Effector CD8-positive, alpha-beta T cell (primary cell): ENCODE data around the gene OMP.

Experiments used
- DNase-seq: peaks from one replicate; lab custom pipeline; 2025; lab: John Stamatoyannopoulos, UW

Gene OMP

GRCh38 chr11:77069336-77069968 lies 33.2 kb upstream of the OMP start:
- no peak for DNase-seq

- DNase-seq: no peak
Observed at GRCh38 chr11:77069969-77070582, 32.6 kb upstream of the OMP start.

- no peak for DNase-seq
Observed at GRCh38 chr11:77071077-77071476, 31.6 kb upstream of the OMP start.

- DNase-seq: no peak
Observed at GRCh38 chr11:77071671-77072605, 30.7 kb upstream of the OMP start.

- no peak for DNase-seq
Observed at GRCh38 chr11:77072851-77073327, 29.8 kb upstream of the OMP start.

GRCh38 chr11:77073328-77074001 lies 29.2 kb upstream of the OMP start:
- no peak for DNase-seq

GRCh38 chr11:77074205-77074604 lies 28.4 kb upstream of the OMP start:
- no peak for DNase-seq

GRCh38 chr11:77074626-77075221 lies 27.9 kb upstream of the OMP start:
- no peak for DNase-seq

GRCh38 chr11:77075425-77075905 lies 27.2 kb upstream of the OMP start:
- no peak for DNase-seq

GRCh38 chr11:77079666-77080065 lies 23.0 kb upstream of the OMP start:
- DNase-seq: no peak

GRCh38 chr11:77080643-77081210 lies 21.9 kb upstream of the OMP start:
- DNase-seq: no peak

- no peak for DNase-seq
Observed at GRCh38 chr11:77081381-77081851, 21.2 kb upstream of the OMP start.

- no peak for DNase-seq
Observed at GRCh38 chr11:77081976-77082836, 20.4 kb upstream of the OMP start.

- no peak for DNase-seq
Observed at GRCh38 chr11:77082838-77083565, 19.6 kb upstream of the OMP start.

- no peak for DNase-seq
Observed at GRCh38 chr11:77083566-77084245, 18.9 kb upstream of the OMP start.

GRCh38 chr11:77084581-77085191 lies 18.0 kb upstream of the OMP start:
- no peak for DNase-seq

- no peak for DNase-seq
Observed at GRCh38 chr11:77085652-77086051, 17.0 kb upstream of the OMP start.
